Measurements from ENCODE around the gene ARRDC4.

ARRDC4 gene

GRCh38 chr15:97998307-97999071, 38.0 kb downstream of the ARRDC4 start:
- DNase-seq = peak; percentile 25

GRCh38 chr15:98000249-98001203, 40.0 kb downstream of the ARRDC4 start:
- peak; percentile 8 for DNase-seq

DNA sequence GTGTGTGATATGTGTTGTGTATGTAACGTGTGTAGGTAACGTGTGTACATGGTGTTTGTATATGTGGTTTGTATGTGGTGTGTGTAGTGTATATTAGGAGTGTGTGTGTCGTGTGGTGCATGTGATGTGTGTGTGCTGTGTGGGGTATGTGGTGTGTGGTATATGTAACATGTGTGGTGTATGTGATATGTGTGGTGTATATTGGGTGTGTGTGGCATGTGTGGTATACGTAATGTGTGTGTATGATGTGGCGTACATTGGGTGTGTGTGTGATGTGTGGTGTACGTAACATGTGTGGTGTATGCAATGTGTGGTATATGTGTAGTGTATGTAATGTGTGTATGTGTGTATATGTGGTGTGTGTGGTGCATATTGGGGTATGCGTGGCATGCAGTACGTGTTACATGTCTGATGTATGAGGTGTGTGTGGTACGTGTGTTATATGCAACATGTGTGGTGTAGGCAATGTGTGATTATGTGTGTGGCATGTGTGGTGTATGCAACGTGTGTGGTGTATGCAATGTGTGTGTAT, 41.2 kb downstream of the ARRDC4 start:
- no peak for DNase-seq

GRCh38 chr15:98002419-98002818, 41.9 kb downstream of the ARRDC4 start:
- no peak for DNase-seq

- DNase-seq = no peak
These were observed 42.4 kb downstream of the ARRDC4 start for GRCh38 chr15:98002866-98003265.

DNA sequence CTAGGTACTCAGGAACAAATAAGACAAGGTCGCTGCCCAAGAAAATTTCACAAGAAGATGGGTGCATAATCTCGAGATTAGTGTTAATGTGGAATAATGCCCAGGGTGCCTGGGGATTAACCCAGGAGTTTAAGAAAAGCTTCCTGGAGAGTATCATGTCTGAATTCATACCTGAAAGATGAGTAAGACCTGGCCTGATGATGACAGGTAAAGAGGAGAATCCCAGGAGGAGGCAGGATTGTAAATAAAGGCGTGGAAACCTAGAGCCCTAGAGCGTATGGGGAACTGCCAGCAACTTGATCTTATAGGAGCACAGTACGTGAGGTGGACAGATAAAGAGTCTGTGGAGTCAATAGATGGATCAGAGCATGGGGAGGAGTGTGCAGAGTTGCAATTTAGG, 43.0 kb downstream of the ARRDC4 start:
- DNase-seq = no peak

DNA sequence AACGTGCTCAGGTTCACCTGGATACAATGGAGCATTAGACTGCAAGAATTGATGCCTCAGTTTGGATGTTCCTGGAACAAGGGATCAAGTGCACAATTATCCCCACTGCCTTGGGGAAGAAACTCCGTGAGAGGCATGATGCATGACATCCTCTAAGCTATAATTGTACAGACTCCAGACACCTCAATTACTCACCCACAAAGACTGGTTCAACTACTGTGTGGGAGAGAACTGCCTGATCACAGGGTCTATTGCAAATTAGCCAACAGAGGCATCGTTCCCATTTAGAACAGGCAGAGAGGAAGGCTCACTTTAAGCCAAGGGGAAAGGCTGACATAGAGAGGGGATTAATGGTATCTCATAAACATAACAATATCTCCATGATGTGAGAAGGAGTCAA, 43.5 kb downstream of the ARRDC4 start:
- no peak for DNase-seq

GRCh38 chr15:98005659-98006058, 45.2 kb downstream of the ARRDC4 start:
- DNase-seq = no peak

DNA sequence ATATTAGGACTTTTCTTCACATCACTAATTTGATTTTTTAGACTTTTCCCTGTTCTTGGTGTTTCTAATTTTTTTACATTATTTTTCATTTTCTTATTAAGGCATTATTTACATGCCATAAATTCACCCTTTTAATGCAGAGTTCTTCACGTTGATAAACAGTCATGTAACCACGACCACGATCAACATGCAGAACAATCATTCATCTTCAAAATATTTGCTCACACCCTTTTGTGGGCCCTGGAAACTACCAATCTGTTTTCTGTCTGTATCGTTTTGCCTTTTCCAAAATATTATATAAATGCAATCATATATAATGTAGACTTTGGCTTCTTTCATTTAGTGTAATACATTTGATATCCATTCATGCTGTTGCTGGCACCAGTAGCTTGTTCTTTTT, 48.7 kb downstream of the ARRDC4 start:
- no peak for DNase-seq

DNA sequence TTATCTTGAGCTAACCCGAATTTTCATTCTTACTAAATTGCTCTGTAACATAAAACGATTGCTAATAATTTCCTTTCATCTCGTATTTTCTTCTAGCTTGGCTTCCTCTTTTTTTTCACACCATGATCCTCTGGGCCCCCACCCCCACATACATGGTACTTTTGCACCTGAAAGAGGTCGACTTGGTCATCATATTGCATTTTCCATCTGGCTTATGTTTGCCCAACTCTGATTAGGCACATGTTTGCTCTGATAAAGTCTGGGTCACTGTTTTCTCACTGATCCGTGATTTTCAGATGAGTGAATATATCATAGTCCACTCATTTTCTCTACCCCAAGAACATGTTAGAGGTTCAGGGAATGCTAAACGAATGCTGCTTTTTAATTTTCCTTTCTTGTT, 49.5 kb downstream of the ARRDC4 start:
- no peak for DNase-seq

GRCh38 chr15:98012354-98012753, 51.9 kb downstream of the ARRDC4 start:
- DNase-seq = no peak

- no peak for DNase-seq
These were observed 53.1 kb downstream of the ARRDC4 start for GRCh38 chr15:98013631-98014030.

GRCh38 chr15:98017150-98017964, 56.9 kb downstream of the ARRDC4 start:
- DNase-seq = no peak

GRCh38 chr15:98018761-98019351, 58.4 kb downstream of the ARRDC4 start:
- no peak for DNase-seq
